ENCODE data around the gene CD300LF.

CD300LF gene

GRCh38 chr17:74702116-74702871 lies 10.4 kb downstream of the CD300LF start:
- H3K27ac ChIP-seq: no peak overlapping the region
- no peaks in the 10 kb centered on the region for H3K27me3 ChIP-seq (ENCODE audit: insufficient read depth, low read depth, severe bottlenecking)
- no peak for DNase-seq
- H3K4me3 ChIP-seq (ENCODE audit: low read depth, low read length): no peak overlapping the region
- no peaks in the 10 kb centered on the region for H3K9me3 ChIP-seq (ENCODE audit: severe bottlenecking)
- TF ChIP-seq CTCF (IDR thresholded peaks at IDR 0.05; ENCODE audit: low read depth, low read length): no peak
- peaks cover 8% of the 10 kb centered on the region for H3K36me3 ChIP-seq

- Histone ChIP-seq H3K9me3 (ENCODE audit: severe bottlenecking) (no peaks in the 10 kb centered on the region), H3K27ac (no peak overlapping the region), H3K4me3 (ENCODE audit: low read depth, low read length) (no peak overlapping the region), H3K27me3 (ENCODE audit: insufficient read depth, low read depth, severe bottlenecking) (no peaks in the 10 kb centered on the region), H3K36me3 (0 out of 2 replicates have a peak, but pooled peaks cover 3% of the 10 kb centered on the region)
- no peak for DNase-seq
- TF ChIP-seq CTCF (IDR thresholded peaks at IDR 0.05; ENCODE audit: low read depth, low read length): no peak
Observed at GRCh38 chr17:74699236-74699635, 13.5 kb downstream of the CD300LF start.

GRCh38 chr17:74698069-74698468 lies 14.7 kb downstream of the CD300LF start:
- TF ChIP-seq CTCF (IDR thresholded peaks at IDR 0.05; ENCODE audit: low read depth, low read length): no peak
- Histone ChIP-seq H3K27me3 (ENCODE audit: insufficient read depth, low read depth, severe bottlenecking) (no peaks in the 10 kb centered on the region), H3K4me3 (ENCODE audit: low read depth, low read length) (no peak overlapping the region), H3K27ac (no peak overlapping the region), H3K9me3 (ENCODE audit: severe bottlenecking) (no peaks in the 10 kb centered on the region), H3K36me3 (peaks cover 4% of the 10 kb centered on the region; the same call in 1 of the 2 replicates)
- no peak for DNase-seq

GRCh38 chr17:74697515-74697914 lies 15.2 kb downstream of the CD300LF start:
- Histone ChIP-seq H3K36me3 (peaks cover 9% of the 10 kb centered on the region; the same call in 1 of the 2 replicates), H3K27me3 (ENCODE audit: insufficient read depth, low read depth, severe bottlenecking) (no peaks in the 10 kb centered on the region), H3K4me3 (ENCODE audit: low read depth, low read length) (no peak overlapping the region), H3K9me3 (ENCODE audit: severe bottlenecking) (no peaks in the 10 kb centered on the region), H3K27ac (no peak overlapping the region)
- DNase-seq: no peak
- no peak for TF ChIP-seq CTCF (IDR thresholded peaks at IDR 0.05; ENCODE audit: low read depth, low read length)

- Histone ChIP-seq H3K9me3 (ENCODE audit: severe bottlenecking) (no peaks in the 10 kb centered on the region), H3K4me3 (ENCODE audit: low read depth, low read length) (no peak overlapping the region), H3K27ac (no peak overlapping the region), H3K36me3 (peaks cover 9% of the 10 kb centered on the region; the same call in 1 of the 2 replicates), H3K27me3 (ENCODE audit: insufficient read depth, low read depth, severe bottlenecking) (no peaks in the 10 kb centered on the region)
- 0 out of 2 replicates have a peak, but pooled peaks have one; percentile 13 for TF ChIP-seq CTCF (IDR thresholded peaks at IDR 0.05; ENCODE audit: low read depth, low read length)
- DNase-seq: no peak
Observed at GRCh38 chr17:74695629-74696028, 17.1 kb downstream of the CD300LF start.

Measured in WERI-Rb-1 (cell line).